Lower leg skin (tissue), 4 donors: Measurements from ENCODE around the gene LHFPL5. TPM values are rescaled to one million over a fixed set of nuclear protein-coding genes. Genes with fewer than 3 reads are reported as not detected.

Experiments used
- DNase-seq, 2 donors: peaks; one replicate each; pipeline ENCODE4 v3.0.0-alpha.2; 2019; ENCODE audit warnings: low spot score in 2 of 2
- H3K4me3 ChIP-seq: fragments of 200-600 bp; sonication (generic); 2 replicates; pipeline ENCODE4 v1.5.1; 2017; ENCODE audit warnings: mild to moderate bottlenecking, low read depth; ENCODE audit not compliant: poor library complexity, severe bottlenecking
- POLR2A ChIP-seq, 2 donors: fragments of 450-650 bp; IDR thresholded peaks; one replicate each; pipeline ENCODE4 v1.6.1; 2016 to 2017; ENCODE audit warnings: antibody characterized with exemption in 2 of 2, mild to moderate bottlenecking in 1 of 2, moderate library complexity in 1 of 2
- WGBS, 2 donors: methylation state at CpG; one replicate each; pipeline ENCODE4 v1.1.5; 2018; 5-methylcytosine and 5-hydroxymethylcytosine counted together
- intact Hi-C: fragments of 100-400 bp; cut with DNase I; formaldehyde crosslinking; loops from one replicate; pipeline ENCODE4 v1.15.0; 2023; ENCODE audit warnings: low total_unique reads
- total RNA-seq, 4 donors: library from RNA; depleted of rRNA; stranded (reverse); fragments of >200 nt; gene quantifications; one replicate each; pipeline ENCODE4 v1.1.0, GENCODE V29; 2016
- TF ChIP-seq, protein P1 (sequence below), 3 donors: fragments of 450-650 bp; IDR thresholded peaks; one replicate each; pipeline ENCODE4 v1.5.1; 2016; ENCODE audit warnings: antibody characterized with exemption in 3 of 3, mild to moderate bottlenecking in 3 of 3, moderate library complexity in 2 of 3

LHFPL5 gene
- total RNA-seq, 4 donors from 2014 or later = not detected

DNA sequence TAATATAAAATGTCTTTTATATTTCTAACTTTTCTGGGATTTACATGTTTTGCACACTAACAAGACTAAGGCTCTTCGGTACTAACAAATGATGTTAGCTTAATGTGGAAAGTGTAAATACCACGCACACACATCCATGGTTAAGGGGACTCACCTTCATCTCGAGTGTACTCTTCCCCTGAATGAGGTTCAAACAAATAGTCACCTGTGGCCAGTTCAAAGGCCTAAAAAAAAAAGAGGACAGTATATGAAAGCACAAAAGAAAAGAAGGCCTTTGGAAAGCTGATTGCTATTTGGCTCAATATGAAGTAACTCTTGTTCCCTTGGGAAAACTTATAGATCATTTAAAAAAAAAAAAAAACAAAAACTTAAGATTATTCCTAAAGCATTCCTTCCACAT, 37.2 kb downstream of the LHFPL5 start:
- TF ChIP-seq, protein P1, sequence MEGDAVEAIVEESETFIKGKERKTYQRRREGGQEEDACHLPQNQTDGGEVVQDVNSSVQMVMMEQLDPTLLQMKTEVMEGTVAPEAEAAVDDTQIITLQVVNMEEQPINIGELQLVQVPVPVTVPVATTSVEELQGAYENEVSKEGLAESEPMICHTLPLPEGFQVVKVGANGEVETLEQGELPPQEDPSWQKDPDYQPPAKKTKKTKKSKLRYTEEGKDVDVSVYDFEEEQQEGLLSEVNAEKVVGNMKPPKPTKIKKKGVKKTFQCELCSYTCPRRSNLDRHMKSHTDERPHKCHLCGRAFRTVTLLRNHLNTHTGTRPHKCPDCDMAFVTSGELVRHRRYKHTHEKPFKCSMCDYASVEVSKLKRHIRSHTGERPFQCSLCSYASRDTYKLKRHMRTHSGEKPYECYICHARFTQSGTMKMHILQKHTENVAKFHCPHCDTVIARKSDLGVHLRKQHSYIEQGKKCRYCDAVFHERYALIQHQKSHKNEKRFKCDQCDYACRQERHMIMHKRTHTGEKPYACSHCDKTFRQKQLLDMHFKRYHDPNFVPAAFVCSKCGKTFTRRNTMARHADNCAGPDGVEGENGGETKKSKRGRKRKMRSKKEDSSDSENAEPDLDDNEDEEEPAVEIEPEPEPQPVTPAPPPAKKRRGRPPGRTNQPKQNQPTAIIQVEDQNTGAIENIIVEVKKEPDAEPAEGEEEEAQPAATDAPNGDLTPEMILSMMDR (IDR thresholded peaks at IDR 0.05) = no peak
- TF ChIP-seq POLR2A (IDR thresholded peaks at IDR 0.05) = no peak
- 95 to 96% methylated on average over 3 of the region's 3 CpGs for WGBS, 2 donors
- no peak overlapping the region for H3K4me3 ChIP-seq
- no peak for DNase-seq
- intact Hi-C loops = no loop called here

DNA sequence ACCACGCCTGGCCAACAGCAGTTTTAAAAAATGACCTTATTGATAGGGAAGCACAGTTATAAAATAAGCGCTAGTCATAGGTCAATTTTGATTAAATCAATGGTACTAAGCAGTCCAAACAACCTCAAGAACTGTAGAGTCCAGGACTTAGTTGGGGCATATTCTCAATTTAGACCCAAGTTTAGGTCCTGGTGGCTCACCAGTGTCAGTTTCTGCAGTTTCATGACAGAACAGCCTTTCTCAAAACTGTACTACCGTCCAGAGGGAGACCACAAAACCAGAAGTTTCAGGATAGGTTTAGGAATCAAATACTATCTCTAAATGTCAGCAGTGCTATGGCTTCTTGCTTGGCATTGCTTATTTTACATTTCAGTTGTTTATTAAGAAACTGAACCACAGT, 39.1 kb downstream of the LHFPL5 start:
- intact Hi-C loops = no loop called here
- 97 to 99% methylated on average over 3 of the region's 3 CpGs for WGBS, 2 donors
- H3K4me3 ChIP-seq = no peak overlapping the region
- TF ChIP-seq, protein P1 (IDR thresholded peaks at IDR 0.05) = no peak
- no peak for DNase-seq

DNA sequence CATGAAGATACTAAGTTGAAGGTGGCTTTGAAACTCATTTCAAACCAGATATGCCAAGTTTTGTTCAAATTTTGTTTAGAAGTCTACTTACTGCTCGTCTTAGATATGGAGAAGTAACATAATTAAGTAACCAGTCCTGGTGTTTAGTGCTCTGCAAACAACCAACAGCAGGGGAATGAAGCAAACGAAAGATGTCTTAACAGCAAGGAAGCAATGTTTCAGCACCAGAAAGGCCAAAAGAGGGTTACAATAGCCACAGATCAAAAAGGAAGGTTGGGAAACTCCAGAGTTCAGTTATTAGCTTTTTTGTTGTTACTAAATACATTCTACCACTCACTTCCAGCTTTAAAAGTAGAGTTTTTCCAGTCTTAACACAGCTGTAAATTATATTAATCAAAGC, 45.1 kb downstream of the LHFPL5 start:
- no peak overlapping the region for H3K4me3 ChIP-seq
- DNase-seq = no peak
- TF ChIP-seq, protein P1 (IDR thresholded peaks at IDR 0.05) = no peak
- TF ChIP-seq POLR2A (IDR thresholded peaks at IDR 0.05) = no peak
- 83 to 86% methylated on average over 2 of the region's 2 CpGs for WGBS, 2 donors
- intact Hi-C loops = no loop called here

- no peak for TF ChIP-seq POLR2A (IDR thresholded peaks at IDR 0.05)
- TF ChIP-seq, protein P1 (IDR thresholded peaks at IDR 0.05) = no peak
- 93 to 96% methylated on average over 4 of the region's 4 CpGs for WGBS, 2 donors
- DNase-seq = no peak
- intact Hi-C loops = no loop called here
- H3K4me3 ChIP-seq = no peak overlapping the region
These were observed 47.8 kb downstream of the LHFPL5 start for GRCh38 chr6:35852994-35853393.

DNA sequence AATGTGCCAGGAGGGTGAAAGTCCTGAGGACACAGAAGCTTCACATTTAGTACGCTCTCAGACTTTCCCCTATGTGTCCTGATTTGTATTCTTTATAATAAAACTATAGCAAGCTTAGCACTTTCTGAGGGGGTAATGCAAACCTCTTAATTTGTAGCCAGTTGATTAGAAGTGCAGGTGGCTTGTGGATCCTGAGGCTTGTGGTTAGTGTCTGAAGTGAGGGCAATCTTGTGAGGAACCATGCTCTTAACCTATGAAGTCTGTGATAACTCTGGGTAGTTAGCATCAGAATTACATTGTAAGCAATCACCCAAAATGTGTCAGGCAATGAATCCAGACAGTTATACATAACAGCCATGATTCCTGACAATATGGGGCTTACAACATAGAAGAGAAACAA, 51.1 kb downstream of the LHFPL5 start:
- no peak overlapping the region for H3K4me3 ChIP-seq
- DNase-seq = no peak
- 95 to 100% methylated on average over 1 of the region's 1 CpG for WGBS, 2 donors
- intact Hi-C loops = no loop called here
- TF ChIP-seq, protein P1 (IDR thresholded peaks at IDR 0.05) = no peak
- TF ChIP-seq POLR2A (IDR thresholded peaks at IDR 0.05) = no peak

GRCh38 chr6:35857853-35858252, 52.7 kb downstream of the LHFPL5 start:
- intact Hi-C loops = no loop called here
- no peak for DNase-seq
- TF ChIP-seq, protein P1 (IDR thresholded peaks at IDR 0.05) = no peak
- no peak for TF ChIP-seq POLR2A (IDR thresholded peaks at IDR 0.05)
- H3K4me3 ChIP-seq = no peak overlapping the region
